NOMO-1 treated with DMSO at 0.1 percent for 48 hours (cell line): ENCODE measurements around the gene MOCS1.

Source experiments
- DNase-seq: peaks from one replicate; lab custom pipeline; 2025; ENCODE audit not compliant: unreplicated experiment; lab: John Stamatoyannopoulos, UW

MOCS1 gene

DNA sequence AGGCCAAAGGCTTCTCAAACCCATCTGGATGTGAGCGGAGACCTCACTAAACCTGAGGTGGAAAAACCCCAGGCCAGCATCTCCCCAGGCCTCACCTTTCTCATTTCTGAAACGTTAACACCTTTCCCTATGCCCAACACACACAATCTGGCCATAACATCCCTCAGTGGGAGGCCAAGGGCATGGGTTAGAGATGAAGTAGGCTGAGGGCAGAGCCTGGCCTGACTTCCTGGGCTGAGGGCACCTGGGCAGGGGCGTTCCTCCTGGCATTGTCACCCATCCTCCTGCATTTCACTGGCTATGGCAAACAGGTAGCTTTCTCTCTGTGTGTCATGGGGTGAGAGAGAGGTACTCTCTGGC, 8.4 kb downstream of the MOCS1 start:
- no peak for DNase-seq

DNA sequence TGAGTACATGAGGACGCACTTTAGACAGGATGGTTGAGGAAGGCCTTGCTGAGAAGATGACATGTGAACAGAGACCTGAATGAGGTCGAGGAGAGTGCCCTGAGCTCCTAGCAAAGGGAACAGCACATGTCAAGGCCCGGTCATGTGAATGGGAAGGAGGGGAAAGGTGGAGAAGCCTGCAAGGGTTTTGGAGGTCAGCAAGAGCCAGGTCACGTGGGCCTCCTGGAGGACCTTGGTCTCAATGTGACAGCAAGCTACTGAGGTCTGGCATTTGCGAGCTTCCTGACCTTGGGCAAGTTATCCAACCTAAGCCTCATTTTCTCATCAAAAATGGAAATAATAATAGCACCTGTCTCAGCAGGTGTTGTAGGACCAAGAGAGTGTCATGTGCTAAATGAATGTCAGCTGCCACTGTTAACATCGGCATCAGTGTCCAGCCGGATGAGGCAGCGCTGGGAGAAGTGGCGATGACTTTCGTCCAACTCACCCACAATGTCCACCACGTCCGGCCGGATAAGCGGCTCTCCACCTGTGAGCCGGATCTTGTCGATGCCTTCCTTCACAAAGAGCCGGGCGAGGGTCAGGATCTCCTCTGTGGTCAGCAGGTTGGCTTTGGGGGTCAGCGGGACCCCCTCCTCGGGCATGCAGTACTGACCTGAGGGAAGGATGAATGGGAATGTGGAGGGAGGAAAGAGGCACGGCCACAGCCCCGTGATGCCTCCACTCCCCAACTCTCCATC, 8.9 kb downstream of the MOCS1 start:
- DNase-seq = no peak

DNA sequence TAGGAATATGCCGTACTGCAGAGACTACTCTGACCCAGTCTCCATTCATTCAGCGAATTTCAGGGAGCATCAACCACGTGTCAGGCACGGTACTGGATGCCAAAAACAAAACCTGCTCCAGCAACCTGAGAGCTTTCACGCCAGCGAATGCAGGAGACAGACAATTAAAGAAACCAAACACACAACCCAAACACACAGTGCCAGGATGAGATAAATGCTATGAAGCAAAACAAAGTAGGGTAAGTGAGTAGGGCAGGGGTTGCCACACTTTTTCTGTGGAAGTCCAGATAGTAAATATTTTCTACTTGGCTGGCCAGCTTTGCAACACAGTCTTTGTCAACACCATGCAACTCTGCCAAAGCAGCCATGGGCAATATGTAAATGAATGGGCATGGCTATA, 10.0 kb downstream of the MOCS1 start:
- no peak for DNase-seq

DNA sequence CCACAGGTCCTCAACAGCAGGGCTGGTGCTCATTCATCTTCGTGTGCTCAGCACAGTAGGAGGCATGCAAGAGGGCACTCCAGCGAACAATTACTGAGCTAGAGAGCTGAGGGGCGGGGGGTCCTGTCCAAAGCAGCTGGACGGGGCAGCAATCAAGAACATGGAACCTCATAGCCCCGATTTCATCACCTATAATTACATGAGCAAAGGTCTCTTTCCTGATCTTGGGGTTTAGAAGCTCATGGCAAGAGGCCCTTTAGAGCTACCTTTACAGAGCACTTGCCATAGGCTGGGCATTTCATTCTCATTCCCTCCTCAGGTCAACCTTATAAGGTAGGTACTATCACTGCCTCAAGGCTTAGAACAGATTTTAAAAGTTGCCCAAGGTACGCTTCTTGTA, 10.4 kb downstream of the MOCS1 start:
- no peak for DNase-seq

DNA sequence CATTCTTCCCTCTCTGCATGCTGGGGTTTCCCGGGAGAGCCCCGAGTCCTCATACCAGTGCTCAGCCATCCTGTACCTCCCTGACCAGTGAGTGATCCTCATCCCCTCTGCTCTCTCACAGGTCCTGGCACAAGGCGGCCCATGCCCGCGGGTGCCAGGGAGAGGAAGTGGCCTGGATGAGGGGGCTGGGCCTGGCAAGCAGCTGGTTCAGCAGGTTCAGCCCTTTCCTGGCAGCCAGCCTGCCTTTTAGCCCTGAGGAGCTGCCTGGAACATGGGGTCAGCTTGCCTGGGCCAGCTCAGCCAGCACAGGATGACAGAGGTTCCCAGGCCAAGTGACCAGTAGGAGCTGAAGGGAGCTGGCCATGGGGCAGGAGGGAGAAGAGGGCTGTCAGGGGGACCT, 10.9 kb downstream of the MOCS1 start:
- DNase-seq = no peak

DNA sequence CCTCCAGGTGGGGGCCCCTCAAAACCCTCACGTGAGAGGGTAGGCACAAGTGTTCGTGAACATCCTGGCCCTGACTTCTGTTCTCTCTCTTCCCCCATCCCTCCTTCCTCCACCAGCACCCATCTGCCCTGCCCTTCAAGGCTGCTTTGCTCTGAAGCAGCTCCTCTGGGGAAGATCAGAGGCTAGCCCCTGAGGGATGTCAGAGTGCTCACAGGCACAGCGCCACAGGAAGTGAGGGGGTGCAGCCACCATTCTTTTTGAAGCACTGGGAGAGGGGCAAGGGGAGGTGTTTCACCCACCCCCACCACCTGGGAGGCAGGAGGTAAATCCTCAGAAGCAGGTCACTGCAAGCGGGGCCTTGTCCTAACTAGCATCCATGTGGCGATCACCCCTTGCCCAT, 11.4 kb downstream of the MOCS1 start:
- DNase-seq = no peak

DNA sequence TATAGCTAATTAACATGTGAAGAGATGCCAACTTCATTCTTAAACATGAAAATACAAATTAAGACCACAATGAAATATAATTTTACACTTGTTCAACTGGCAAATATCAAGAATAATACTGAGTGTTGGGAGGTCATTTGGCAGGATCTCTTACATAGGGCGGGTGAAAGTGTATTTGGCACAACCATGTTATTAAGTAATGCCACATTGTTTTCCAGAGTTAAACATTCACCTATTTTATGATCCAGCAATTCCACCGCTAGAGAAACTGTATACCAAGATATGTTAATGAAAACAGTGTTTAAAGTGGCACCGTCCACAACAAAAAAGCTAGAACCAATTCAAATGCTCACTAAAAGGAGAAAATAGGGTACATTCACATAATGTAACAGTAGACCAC, 14.1 kb downstream of the MOCS1 start:
- DNase-seq = no peak

DNA sequence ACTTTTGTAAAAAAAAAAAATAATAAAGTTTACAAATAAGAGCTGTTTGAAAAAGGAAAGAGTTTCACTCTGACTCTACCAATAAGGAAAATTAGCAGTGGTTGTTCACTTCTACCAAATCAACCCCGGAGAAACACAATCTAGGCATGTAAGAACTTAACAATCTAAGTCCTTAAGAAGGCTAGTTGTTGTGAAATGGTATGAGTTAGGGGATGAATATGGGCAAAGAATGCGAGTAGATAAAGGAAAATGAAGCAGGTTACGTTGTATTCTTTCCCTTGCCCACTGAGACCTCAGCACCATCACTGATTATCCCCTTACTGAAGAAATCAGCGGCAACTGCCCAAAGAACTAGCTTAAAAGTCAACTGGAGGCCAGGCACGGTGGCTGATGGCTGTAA, 15.4 kb downstream of the MOCS1 start:
- no peak for DNase-seq

DNA sequence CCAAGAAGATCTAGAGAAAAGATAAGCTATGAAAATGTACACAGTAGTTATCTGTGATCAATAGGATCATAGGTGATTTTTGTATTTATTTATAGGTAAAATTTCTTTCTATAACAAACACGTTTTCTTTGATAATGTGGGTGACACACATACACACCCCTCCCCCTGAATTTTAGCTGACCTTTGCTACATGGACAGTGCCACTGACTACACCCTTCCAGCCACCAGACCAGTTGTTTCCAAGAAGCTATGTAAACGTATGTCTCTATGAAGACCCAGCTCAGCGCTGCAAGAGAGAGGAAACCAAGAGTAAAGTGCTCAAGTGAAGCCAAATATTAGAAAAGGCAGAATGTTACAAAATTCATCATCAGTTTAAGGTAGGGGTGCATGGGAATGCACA, 16.3 kb downstream of the MOCS1 start:
- no peak for DNase-seq

DNA sequence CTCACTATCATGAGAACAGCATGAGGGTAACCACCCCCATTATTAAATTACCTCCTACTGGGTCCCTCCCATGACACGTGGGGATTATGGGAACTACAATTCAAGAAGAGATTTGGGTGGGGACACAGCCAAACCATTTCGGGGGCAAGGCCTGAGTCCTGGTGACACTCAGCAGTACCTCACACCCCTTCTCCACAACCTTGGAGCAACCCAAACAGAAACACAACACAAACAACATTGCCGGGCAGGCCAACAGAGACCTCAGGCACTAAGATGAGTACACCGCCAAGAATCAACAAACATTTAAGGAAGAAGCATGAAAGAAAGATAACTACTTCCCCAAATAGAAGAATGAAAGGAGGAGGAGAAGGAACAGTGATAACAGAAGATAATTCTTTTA, 16.9 kb downstream of the MOCS1 start:
- DNase-seq = no peak

DNA sequence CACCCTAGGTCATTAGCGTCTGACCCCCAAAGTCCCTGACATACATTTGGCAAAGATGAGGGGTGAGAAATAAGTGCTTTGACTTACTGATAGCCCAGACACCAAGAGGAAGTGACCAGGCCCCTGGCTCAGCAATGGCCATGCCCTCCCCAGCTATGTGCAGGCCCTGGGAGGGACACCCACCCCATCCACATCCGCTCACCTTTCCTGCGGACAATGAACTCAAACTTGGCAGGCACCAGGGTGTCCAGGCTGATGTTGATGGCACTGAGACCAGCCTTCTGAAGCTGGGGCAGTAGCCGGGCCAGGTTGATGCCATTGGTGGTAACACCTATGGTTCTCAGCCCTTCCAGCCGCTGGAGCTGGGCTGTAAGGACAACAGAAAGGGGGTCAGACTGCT, 18.4 kb downstream of the MOCS1 start:
- no peak for DNase-seq

DNA sequence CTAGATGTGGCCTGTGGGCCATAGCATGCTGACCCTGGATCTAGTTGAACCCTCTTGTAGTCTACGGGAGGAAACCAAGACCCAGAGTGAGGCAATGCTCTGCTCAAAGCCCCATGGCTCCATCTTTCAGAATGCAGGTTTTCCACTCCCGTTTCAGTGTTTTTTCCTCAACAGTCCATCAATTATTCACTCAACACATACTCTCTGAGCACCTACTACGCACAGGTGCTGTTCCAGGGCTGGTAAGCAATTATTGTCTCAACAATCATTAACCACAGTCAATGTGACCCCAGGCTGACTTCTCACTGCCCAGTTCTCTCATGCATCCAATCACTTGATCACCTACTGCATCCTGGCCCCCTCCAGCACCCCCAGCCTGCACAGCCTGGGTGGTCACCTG, 20.0 kb downstream of the MOCS1 start:
- no peak for DNase-seq

DNA sequence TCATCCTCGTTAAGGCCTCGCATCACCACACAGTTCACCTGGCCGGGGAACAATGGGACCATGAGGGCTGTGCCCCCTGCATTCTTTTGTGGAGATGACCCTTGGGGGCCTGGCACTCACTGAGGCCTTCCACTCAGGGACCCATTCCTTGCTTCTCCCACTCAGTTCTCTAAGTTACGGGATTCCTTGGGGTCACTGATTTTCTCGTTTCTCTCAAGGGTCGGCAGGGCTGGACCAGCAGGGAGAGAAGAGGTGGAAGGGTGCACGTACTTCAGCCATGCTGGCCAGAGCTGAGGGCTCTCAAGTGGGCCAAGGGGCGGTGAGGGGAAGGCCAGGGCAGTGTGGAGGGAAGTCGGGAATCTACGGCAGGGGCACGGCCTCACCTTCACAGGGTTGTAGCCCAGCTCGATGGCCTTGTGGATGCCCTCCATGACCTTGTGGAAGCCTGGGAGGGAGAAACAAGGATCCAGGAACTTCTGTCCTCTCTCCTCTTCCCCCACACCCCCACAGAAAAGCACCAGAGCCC, 20.8 kb downstream of the MOCS1 start:
- DNase-seq = no peak

DNA sequence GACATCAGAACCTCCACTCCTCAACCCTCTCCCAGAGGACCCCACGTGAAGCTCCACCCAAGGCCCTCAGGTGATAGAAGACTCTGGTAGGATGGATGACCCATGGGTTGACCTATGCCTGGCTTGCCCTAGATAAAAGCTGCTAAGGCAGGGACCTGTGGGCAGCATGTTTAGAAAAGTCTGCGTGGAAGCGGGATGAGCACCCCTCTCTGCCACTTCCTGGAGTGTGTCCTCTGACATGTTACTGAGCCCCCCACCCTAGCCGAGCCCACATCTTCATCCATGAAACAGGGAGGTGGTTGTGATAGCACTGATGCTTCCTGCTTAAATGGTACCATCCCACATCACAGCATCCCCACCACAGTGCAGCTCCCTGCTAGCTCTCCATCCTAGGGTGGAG, 21.8 kb downstream of the MOCS1 start:
- DNase-seq = no peak

DNA sequence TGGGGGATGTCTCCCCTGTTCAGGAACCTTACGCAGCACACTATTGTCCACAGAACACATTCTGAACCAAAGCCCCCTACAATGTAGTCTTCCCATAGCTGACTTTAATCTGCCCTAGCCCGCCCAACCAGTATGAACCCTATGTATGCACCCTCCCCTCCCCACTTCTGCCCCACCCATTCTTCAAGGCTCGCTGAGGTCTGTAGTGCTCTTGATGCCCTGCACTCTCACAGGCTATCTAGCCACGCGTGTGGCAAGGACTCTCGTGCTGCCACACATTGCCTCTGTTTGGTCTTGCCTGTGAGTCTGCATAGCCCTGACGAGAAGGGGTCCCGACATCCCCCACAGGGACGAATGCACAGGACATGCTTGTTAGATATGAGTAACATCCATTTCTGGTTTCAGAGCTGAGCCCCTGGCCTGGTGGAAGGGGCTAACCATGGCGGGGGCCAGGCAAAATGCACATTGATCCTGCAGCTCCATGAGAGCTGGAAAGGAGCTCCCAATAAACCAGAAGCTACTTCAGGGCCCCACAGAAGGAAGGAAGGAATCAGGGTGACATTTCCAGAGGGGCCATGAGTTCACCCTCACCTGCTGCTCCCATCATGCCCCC, 22.6 kb downstream of the MOCS1 start:
- no peak for DNase-seq

DNA sequence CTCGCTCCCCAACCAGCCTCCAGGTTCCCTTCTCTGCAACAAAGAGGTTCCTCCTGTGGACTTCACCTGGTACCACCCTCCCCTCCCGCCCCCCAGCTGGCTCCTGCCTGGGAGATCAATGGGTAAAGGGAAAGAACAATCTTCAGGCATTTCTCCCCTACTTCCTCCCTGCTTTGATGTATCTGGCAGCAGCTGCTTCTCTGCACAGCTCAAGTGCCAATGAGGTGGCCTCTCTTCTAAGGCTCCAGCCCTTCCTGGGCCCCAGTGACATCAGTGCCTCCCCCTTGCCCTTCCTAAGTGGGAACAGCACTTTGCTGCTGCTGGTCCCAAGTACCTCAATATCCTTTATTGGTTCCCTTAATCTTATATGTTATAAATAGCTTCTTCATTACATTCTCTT, 23.5 kb downstream of the MOCS1 start:
- no peak for DNase-seq

DNA sequence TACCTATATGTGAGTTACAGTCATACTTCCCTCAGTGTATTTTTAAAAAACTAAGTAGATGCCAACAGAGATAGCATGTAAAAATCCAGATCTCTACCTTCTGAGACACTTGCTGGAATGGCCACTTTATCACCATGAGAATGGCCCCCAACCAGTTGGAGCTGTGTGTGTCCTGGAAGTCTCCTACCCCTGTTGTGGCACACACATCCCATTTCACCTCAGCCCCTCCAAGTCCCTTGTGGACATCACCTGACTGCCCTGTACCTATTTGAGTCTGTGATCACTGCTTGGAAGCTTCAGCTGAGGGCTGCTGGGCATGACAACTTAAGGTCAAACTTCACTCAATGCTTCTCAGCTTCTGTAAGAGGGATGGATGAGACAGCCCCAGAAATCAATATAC, 24.1 kb downstream of the MOCS1 start:
- no peak for DNase-seq

DNA sequence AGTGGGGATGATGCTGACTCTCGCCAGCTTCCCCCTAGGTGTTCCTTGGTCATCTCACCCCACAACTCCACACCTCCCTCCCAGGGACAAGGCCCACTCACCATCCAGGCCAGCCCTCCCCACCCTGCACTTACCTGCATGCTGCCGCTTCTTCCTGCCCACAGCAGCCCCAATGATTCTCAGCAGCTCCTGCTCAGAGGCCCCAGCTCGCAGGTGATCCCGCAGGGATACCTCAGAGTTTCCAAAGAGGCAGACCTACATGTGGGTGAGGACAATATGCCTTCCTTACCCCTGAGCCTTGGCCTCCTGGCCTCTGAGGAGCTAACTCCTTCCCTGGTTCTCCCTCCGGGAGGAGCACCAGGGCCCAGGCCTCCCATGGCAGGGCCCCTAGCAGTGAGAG, 24.6 kb downstream of the MOCS1 start:
- no peak for DNase-seq

DNA sequence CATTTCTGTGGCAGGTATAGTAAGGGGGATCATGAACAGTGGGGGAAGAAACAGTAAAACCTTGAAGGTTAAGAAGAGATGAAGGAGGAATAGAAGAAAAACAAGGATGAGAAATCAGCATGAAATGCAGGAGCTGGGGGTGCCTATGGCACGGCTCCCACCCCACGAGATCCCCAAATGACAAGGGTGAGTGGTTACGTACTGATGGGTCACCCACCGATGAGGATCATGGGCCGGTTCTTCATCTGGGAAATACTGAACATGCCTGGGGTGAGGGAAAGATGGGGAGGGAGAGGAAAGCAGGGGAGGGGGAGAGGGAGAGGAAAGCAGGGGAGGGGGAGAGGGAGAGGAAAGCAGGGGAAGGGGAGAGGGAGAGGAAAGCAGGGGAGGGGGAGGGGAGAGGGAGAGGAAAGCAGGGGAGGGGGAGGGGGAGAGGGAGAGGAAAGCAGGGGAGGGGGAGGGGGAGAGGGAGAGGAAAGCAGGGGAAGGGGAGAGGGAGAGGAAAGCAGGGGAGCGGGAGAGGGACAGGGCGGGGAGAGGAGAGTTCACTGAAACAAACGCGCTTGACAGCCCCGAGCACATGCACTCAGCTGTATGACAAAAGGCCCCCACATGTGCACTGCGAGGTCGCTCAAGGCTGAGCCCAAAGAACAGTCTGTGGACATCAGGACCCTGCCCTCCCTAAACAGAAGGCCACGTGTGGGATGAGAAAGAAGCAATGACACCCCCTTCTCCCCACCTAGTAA, 25.3 kb downstream of the MOCS1 start:
- no peak for DNase-seq

DNA sequence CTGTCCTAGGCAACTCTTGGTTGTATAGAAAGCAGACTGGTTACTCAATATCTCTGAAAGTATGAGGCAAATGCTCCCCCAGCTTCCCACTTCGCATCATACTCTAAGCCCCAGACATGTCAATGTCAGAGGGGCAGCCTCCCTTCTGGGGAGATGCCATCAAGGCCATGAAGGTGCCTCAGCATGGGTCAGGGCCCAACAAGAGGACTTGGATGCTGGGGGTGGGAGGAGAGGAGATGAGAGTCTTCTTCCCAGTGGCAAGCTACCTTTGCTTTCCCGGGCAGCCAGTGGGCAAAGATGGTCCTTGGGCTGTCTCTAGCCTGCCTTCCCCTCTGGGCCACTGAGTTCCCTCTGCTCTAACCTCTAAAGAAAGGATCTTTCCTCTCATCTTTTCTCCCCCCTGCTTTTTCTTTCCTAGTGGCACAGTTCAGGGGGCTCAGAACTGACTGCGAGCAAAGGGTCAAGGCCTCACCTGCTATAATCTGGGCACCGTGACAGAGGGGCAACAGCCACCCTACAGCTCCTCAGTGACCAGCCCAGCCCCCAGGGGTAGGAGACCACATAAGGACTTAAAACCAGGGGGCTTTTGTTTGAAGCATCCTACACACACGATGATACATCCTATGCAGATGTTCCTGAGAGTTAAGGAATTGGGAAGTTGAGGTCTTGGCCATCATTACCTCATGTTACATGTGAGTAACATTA, 26.2 kb downstream of the MOCS1 start:
- DNase-seq = no peak

DNA sequence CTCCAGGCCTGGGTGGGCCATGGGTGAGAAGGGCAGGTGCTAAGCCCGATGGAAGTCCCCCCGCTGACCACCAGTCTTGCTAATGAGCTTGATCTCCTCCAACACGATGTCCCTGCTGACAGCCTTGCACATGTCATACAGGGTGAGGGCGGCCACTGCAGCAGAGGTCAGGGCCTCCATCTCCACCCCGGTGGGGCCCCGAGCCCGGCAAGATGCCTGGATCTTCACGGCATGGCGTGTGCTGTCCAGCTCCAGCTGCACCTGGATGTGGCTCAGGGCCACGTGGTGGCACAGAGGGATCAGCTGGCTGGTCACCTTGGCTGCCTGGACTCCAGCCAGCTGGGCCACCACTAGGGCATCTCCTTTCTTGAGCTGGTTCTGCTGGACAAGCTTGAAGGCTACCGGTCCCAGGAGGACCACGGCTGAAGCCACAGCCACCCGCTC, 27.9 kb downstream of the MOCS1 start:
- DNase-seq = no peak

DNA sequence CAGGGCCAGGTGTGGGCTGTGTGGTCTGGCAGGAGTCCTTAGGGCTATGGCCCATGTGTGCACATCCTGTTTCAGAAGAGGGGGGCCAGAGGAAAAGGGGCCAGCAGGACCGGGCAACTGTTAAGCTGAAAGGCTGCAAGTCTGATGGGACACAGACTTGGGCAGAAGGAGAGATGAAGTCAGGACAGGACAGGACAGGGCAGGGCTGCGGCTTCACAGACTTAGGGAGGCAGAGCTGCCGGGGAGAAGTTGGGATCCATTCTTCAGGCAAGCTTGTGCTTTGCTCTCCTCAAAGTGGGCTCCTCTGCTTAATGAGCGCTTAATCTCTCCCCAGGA, 28.7 kb downstream of the MOCS1 start:
- no peak for DNase-seq
